ENCODE results near the gene RXFP4. TPM values are rescaled to one million over a fixed set of nuclear protein-coding genes. Genes with fewer than 3 reads are reported as not detected.

The RXFP4 gene
- total and polyA plus RNA-seq, 2 of the 13 experiments (the other 11 are each of a cell fraction or from before 2014, with no cell fraction given), result 0.38 to 1.4 TPM

DNA sequence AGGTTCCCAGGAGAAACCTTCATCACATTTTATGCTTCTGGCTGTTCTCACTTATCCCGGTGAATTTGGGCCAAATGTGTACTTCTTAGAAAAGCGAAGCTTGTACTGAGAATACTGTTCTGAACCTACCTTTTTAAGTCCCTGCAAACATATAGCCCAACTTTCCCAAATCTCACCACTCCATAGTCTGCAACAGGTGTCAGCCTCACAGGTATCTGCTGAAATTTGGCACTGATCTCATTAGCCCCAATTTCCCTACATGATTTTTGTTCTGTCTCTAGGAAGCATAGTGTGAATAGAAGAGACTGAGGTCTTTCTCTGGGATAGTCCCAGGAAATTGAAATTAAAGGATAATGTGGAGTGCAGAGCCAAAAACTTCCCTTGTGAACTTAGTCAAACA is 41.8 kb upstream of the RXFP4 start:
- ChIA-PET POLR2A (no interaction called here), CTCF (ENCODE audit: low intra/inter-chr PET ratio, low total read pairs) (no interaction called here)
- Histone ChIP-seq H2AFZ (ENCODE audit: low read length) (no peak overlapping the region), H3K27ac (ENCODE audit: extremely low read length, insufficient read depth, low read length) (no peak overlapping the region), H3K9me3 (ENCODE audit: low read length) (no peaks in the 10 kb centered on the region), H4K20me1 (ENCODE audit: insufficient read depth, low read length) (no peaks in the 10 kb centered on the region), H3K4me3 (replicated peaks in 1 of 3; ENCODE audit: insufficient read depth in 1 of 3, low read depth in 2 of 3, low read length in 3 of 3) (no peak overlapping the region), H3K27me3 (ENCODE audit: control insufficient read depth in 1 of 2, insufficient read depth in 2 of 2, low read length in 2 of 2) (no peaks in the 10 kb centered on the region), H3K4me1 (ENCODE audit: insufficient read depth, low read length) (no peaks in the 10 kb centered on the region), H3K36me3 (replicated peaks in 1 of 2; ENCODE audit: control insufficient read depth in 1 of 2, insufficient read depth in 2 of 2, low read length in 2 of 2) (peaks cover 13 to 36% of the 10 kb centered on the region in 2 experiments), H3K4me2 (ENCODE audit: low read depth, low read length) (no peak overlapping the region), H3K9ac (ENCODE audit: insufficient read depth, low read depth, low read length) (no peak overlapping the region), H3K79me2 (ENCODE audit: insufficient read depth, low read length) (no peaks in the 10 kb centered on the region)
- intact Hi-C loops (cut with micrococcal nuclease; ENCODE audit: unreplicated experiment), result loop anchor here (10.0 kb wide), 1 partner anchor 1515 kb away; no protein-coding TSS in a partner anchor
- TF ChIP-seq STAG1 (CRISPR knock-in tag; IDR thresholded peaks at IDR 0.05), result no peak
- TF ChIP-seq CBFB (CRISPR knock-in tag; IDR thresholded peaks at IDR 0.05), result no peak
- no peak for TF ChIP-seq ZBTB14 (CRISPR knock-in tag; IDR thresholded peaks at IDR 0.05)
- TF ChIP-seq POLR2AphosphoS5 (IDR thresholded peaks at IDR 0.05; ENCODE audit: low read depth, low read length), result no peak
- TF ChIP-seq ZNF367 (CRISPR knock-in tag; IDR thresholded peaks at IDR 0.05; ENCODE audit: borderline replicate concordance), result no peak
- no peak for TF ChIP-seq ZBTB10 (CRISPR knock-in tag; IDR thresholded peaks at IDR 0.05; ENCODE audit: borderline replicate concordance)
- no peak for TF ChIP-seq ZNF7 (CRISPR knock-in tag; IDR thresholded peaks at IDR 0.05)
- no peak for TF ChIP-seq ZNF839 (CRISPR knock-in tag; IDR thresholded peaks at IDR 0.05; ENCODE audit: borderline replicate concordance)
- no peak for TF ChIP-seq ZNF883 (CRISPR knock-in tag; IDR thresholded peaks at IDR 0.05; ENCODE audit: not compliant biosample characterization)
- TF ChIP-seq, protein P1, sequence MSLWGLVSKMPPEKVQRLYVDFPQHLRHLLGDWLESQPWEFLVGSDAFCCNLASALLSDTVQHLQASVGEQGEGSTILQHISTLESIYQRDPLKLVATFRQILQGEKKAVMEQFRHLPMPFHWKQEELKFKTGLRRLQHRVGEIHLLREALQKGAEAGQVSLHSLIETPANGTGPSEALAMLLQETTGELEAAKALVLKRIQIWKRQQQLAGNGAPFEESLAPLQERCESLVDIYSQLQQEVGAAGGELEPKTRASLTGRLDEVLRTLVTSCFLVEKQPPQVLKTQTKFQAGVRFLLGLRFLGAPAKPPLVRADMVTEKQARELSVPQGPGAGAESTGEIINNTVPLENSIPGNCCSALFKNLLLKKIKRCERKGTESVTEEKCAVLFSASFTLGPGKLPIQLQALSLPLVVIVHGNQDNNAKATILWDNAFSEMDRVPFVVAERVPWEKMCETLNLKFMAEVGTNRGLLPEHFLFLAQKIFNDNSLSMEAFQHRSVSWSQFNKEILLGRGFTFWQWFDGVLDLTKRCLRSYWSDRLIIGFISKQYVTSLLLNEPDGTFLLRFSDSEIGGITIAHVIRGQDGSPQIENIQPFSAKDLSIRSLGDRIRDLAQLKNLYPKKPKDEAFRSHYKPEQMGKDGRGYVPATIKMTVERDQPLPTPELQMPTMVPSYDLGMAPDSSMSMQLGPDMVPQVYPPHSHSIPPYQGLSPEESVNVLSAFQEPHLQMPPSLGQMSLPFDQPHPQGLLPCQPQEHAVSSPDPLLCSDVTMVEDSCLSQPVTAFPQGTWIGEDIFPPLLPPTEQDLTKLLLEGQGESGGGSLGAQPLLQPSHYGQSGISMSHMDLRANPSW (CRISPR knock-in tag; IDR thresholded peaks at IDR 0.05; ENCODE audit: borderline replicate concordance), result no peak
- TF ChIP-seq, protein P2, sequence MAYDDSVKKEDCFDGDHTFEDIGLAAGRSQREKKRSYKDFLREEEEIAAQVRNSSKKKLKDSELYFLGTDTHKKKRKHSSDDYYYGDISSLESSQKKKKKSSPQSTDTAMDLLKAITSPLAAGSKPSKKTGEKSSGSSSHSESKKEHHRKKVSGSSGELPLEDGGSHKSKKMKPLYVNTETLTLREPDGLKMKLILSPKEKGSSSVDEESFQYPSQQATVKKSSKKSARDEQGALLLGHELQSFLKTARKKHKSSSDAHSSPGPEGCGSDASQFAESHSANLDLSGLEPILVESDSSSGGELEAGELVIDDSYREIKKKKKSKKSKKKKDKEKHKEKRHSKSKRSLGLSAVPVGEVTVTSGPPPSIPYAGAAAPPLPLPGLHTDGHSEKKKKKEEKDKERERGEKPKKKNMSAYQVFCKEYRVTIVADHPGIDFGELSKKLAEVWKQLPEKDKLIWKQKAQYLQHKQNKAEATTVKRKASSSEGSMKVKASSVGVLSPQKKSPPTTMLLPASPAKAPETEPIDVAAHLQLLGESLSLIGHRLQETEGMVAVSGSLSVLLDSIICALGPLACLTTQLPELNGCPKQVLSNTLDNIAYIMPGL (CRISPR knock-in tag; IDR thresholded peaks at IDR 0.05; ENCODE audit: borderline replicate concordance in 1 of 2, low read depth in 1 of 2), result no peak
- DNase-seq (ENCODE audit: low spot score), result no peak
- FAIRE-seq, result no peak
- in situ Hi-C loops (cut with HindIII; ENCODE audit: extremely low pct_ligation_motif_present, low pct_unique_long_range_greater_than_20kb), result no loop called here
- no TSS peak for BruUV-seq (replicated peaks)
- ATAC-seq, result no peak
- WGBS (ENCODE audit: low lambda C conversion rate), result 95% methylated on average over 2 of the region's 2 CpGs

Measured in HepG2 (cell line).